NCI-H1436 (cell line): ENCODE results near the gene LRR1.
A peak's percentile ranks its signal among the peaks of the same experiment; 100 is the strongest.
"Not testable (repeated sequence)": the region's sequence is repeated elsewhere in the genome, so short reads cannot be mapped to it uniquely, and the experiment has no call there.

Experiments used
- DNase-seq: peaks from one replicate; lab custom pipeline; 2025; lab: John Stamatoyannopoulos, UW

The LRR1 gene, protein sequence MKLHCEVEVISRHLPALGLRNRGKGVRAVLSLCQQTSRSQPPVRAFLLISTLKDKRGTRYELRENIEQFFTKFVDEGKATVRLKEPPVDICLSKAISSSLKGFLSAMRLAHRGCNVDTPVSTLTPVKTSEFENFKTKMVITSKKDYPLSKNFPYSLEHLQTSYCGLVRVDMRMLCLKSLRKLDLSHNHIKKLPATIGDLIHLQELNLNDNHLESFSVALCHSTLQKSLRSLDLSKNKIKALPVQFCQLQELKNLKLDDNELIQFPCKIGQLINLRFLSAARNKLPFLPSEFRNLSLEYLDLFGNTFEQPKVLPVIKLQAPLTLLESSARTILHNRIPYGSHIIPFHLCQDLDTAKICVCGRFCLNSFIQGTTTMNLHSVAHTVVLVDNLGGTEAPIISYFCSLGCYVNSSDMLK

DNA sequence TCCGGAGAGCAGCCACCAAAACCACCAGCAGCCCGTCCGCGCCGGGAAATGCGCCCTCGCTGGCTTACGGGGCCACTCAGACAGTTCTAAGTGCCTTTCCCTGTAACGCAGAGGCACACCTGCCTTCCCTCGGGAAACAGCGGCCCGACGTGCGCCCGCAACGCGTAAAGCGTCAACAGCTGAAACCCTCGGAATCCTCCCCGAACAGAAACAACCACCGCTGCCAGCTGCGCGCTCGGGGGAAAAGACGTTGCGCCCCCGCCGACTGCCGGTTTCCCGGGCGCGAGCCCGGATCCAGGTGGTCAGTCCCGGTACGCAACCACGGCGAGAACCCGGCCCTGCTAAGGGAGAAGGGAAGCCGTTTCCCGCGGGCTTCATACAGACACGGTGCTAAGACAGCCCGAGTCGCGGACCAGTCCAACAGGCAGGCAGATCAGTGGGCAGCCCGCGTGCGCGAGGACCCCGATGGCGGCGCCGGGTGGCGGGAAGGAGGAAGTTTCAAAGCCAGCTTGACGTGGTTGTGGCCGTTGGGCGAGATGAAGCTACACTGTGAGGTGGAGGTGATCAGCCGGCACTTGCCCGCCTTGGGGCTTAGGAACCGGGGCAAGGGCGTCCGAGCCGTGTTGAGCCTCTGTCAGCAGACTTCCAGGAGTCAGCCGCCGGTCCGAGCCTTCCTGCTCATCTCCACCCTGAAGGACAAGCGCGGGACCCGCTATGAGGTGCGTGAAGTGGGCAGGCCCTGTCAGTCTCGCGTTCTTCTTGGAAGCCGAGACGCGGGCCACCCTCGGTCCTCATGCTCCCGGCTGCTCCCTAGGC, at the start of gene LRR1:
Gene LRR1, plus strand, starts transcription at position 456 of the 816 bp plus-strand sequence. Its CDS starts 81 bp downstream, at position 537.
- DNase-seq, result peak; percentile 73

DNA sequence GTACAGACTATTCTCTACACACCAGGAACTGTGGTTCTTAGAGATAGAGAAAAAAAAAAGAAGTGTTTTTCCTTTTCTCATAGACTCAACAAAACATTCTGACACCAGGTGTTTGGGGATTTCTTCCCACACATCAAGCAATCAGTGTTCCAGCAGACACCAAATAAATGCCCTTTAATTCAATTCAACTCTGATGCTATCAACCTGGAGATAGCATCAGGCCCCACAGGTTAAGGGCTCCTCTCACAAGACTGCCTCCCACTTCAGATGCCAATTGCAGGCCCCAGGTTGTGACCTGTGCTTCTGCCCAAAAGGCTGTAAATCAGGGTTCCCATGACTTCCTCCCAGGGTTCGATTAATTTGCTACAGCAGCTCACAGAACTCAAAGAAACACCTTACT, 49.3 kb upstream of the LRR1 start:
- no peak for DNase-seq

DNA sequence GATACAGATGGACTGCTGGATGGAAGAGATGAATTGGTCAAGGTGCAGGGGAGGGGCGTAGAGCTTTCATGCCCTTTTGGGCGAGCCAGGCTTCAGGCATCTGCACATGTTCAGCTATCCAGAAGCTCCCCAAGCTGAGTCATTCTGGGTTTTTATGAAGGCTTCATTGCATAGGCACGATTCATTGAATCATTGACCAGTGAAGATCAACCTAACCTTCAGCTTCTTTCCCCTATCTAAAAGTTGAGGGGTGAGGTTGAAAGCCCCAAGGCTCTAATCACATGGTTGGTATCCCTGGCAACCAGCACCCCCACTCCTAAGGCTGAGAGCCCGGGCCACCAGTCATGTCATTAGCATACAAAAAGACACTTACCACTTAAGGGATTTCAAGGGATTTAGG, 48.9 kb upstream of the LRR1 start:
- DNase-seq, result no peak

DNA sequence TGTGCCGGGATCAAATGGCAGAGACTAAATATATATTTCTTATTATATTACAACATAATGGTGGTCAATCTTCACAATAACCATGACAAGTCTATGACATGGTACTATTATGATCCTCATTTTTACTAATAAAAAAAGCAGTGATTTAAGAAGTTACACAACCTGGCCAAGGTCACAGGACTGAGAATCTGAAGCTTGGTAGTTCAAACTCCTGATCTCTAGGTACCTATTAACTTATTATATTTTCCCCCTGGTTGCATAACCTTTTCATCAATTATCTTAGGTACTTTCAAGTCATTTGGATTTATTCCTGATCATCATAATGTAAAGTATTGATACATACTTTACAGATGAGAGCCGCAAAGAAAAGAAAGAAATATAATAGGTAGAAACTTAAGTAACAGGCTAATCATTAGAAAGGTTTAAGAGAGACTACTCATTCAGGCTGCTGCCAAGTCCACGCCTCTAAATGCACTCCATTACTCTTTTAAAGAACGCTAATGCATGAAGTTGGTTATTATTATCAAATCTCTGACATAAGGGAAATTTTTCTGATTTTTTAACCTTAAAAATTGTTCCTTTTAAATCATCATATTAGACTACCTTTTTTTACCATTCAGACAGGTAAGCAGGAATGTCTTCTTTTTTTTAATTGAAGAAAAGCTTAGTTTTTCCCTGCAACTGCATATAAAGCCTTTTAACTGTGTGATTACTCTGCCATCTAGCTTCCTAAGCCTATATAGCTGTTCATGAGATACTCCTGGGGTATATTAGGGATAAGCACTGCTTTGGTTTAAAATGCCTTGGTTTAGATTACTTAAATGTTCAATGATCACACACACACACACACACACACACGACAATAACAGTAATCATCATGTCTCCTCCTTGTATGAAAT, 48.2 kb upstream of the LRR1 start:
- DNase-seq, result no peak

DNA sequence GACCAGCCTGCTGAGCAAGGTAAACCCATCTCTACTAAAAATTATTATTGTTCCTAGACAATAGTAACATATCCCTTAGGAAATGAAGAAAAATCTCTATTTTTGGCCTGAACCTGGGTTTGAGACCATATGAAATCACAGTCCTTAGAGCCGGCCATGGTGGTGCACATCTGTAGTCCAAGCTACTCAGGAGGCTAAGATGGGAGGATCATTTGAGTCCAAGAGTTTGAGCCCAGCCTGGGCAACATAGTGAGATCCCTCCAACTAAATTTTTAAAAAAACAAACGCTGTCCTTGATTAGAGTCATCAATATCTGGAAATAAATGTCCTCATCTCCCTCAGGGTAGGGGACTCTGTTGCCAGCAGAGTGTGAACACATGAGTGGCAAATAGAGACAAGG, 47.2 kb upstream of the LRR1 start:
- DNase-seq, result no peak

DNA sequence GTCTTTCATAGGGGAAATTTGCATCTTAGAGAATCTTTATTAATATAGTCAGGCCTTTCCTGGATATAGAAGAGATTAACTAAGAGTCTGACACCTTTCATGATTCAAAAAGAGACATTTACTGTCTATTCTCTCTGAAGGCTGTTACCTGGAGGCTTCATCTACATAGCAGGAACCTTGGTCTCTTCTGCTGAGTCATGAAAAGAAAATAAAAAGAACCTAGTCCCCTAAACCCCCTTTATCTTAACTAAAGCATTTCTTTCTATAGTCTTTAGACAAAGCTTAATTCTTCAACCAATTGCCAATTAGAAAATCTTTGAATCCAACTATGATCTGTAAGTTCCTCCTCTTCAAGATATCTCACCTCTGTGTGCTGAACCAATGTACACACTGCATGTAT, 45.6 kb upstream of the LRR1 start:
- DNase-seq, result no peak

DNA sequence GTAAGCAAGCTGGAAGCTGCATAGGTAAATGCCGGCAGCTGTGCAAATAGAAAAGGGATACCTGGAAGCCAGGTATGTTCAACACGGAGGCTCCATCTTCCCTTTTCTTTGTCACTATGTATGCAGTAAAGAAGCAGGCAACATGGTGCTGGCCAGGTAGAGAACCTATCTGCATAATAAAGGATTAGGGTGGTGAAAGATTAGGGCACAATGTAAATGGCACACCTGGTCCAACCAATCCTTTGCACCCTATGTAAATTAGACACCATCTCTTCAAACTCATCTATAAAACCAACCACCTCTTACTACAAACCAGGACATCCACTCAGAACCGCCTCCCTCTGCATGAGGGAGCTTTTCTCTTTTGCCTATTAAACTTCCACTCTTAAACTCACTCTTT, 44.8 kb upstream of the LRR1 start:
- DNase-seq, result no peak

DNA sequence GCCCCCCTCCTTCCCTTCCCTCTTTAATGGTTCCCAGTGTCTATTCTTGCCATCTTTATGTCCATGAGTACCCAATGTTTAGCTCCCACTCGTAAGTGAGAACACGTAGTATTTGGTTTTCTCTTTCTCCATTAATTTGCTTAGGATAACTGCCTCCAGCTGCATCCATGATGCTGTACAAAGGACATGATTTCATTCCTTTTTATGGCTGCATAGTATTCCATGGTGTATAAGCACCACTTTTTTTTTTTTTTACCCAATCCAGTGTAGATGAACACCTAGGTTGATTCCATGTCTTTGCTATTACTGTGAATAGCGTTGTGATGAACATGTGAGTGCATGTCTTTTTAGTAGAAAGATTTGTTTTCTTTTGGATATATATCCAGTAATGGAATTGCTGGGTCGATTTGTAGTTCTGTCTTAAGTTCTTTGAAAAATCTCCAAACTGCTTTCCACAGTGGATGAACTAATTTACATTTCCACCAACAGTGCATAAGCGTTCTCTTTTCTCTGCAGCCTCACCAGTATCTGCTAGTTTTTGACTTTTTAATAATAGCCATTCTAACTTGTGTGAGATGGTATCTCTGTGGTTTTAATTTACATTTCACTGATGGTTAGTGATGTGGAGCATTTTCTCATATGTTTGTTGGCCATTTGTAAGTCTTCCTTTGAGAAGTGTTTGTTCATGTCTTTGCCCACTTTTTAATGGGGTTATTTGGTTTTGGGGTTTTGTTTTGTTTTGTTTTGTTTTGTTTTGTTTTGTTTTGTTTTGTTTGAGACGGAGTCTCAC, 38.6 kb upstream of the LRR1 start:
- no peak for DNase-seq

DNA sequence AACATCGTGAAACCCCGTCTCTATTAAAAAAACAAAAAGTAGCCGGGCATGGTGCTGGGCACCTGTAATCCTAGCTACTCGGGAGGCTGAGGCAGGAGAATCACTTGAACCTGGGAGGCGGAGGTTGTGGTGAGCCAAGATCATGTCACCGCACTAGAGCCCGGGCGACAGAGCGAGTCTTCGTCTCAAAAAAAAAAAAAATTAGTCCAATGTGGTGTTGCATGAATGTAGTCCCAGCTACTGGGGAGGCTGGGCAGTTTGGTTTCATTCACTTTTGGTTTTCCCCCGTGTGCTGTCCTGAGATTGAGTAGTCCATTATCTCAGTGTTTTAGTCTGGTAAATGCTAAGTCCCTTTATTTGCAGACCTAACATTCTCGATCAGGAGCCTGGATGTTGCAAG, 32.0 kb upstream of the LRR1 start:
- DNase-seq, result no peak

DNA sequence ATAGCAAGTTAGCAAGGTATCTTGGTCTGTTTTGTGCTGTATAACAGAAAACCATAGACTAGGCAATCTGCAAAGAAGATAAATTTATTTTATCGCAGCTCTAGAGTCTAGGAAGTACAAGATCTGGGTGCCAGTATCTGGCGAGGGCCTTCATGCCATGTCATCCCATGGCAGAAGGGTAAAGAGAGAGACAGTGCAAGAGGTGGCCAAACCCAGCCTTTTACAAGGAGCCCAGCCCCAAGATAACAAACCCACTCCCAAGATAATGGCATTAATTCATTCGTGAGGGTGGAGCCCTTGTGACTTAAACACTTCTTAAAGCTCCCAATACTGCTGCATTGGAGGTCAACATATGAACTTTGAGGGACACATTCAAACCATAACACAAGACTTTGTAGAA, 29.5 kb upstream of the LRR1 start:
- no peak for DNase-seq

DNA sequence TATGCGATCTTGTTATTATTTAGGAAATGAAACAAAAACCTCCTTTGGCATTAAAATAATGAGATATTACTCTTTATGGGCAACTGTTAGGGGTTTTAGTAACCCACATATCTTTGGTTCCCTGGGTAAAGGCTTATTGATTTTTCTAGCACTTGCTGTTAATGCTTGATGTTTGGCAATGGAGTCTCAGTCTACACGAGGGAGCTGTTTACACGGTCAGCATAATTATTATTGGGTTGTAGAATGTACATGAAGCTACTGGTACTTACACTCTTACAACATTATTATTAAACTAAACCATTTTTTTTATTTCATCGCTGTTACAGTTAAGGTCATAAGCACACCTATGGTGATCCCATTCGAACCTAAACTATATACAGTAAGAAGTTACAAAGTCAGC, 24.7 kb upstream of the LRR1 start:
- no peak for DNase-seq

DNA sequence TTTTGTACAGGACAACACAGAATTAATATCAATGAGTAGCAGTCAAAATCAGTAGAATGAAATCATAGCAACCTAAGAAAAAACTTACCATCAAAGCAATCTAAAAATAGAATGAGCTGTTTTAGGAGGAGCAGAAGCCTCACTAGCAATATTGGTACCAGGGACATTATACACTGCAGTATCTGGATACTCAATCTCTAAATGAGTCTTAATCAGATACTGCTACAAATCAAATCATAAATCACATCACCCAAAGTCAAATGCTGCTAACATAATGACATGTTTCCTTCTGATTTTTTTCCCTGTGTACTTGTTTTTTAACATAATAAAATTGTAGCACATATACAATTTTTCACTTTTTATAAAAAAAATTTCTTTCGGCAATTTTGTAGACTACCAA, 20.6 kb upstream of the LRR1 start:
- DNase-seq, result no peak

DNA sequence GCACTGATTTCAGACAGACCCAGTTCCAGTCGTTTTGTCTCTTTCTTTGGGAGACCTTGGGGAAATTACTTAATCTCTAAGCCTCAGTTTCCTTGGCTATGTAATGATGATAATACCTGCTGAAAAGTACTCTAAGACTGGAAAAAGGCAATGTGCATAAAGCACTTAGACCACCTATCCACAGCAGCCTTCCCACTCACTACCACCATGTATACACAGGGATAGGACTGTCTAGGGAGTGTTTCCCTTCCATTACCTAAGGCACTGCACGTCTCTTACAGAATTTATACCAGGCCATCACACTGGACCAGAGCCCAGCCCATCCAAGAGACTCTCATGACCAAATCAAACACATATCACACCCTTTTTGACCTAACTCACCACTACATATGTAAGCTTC, 18.9 kb upstream of the LRR1 start:
- DNase-seq, result no peak

DNA sequence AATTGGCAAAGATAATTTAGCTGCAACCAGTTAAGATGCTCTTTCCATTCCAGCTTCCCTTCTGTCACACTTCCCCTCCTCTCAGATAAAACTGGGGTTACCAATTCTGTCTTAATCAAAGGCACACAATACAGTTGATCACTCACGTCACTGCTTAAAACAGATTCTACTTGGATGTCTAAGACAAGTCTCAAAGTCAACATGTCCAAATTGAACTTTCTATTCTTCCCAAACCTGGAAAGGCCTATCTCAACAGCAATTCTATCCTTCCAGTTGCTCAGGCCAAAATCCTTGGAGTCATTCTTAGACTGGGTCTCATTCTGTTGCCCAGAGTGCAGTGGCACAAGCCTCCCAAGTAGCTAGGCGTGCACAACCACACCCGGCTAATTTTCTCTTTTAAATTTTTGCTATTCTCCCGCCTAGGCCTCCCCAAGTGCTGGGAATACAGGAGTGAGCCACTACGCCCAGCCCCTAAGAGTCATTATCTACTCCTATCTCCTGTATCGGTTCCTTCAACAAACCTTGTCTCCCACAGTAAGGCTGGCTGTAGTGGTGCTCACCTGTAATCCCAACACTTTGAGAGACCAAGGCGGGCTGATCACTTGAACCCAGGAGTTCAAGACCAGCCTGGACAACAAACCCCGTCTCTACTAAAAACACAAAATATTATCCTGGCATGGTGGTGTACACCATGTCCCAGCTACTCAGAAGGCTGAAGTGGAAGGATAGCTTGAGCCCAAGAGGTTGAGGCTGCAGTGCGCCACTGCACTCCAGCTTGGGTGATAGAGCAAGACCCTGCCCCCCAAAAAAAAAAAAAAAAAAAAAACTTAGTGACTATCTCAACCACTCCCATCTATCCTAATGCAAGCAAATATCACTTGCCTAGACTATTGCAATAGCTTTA, 17.3 kb upstream of the LRR1 start:
- no peak for DNase-seq

DNA sequence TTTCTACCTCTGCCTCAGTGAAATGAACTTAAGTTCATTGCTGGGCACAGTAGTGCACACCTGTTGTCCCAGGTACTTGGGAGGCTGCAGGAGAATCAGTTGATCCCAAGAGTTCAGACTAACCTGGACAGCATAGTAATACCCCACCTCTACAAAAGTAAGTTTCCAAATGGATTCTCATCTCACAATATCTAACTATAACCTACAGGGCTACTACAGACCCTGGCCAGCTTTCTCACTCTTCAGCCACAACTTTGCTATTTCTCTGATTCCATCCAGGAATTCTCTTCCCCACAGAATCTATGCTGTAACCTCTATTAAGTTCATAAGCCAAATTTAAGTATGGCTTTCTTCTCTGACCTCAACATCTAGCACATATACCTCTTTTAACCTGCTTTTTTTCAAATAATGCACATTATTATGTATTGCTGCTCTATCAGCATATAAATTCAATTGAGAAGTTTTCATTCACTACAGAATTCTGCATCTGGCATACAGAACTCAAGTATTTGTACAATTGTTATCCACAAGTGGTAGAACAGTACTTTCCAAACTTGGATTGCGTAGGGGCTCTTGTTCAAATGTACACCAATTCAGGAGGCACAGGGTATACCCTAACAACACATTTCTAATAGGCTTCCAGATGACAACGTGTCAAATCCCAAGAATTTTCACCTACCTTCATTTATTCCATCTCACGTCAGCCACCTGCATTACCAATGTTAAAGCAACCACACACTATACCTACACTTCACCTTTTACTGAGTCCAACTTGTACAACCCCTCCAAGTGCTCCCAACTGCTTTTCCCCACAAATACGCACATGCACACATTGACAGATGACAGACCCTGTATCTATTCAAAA, 16.4 kb upstream of the LRR1 start:
- DNase-seq, result no peak

DNA sequence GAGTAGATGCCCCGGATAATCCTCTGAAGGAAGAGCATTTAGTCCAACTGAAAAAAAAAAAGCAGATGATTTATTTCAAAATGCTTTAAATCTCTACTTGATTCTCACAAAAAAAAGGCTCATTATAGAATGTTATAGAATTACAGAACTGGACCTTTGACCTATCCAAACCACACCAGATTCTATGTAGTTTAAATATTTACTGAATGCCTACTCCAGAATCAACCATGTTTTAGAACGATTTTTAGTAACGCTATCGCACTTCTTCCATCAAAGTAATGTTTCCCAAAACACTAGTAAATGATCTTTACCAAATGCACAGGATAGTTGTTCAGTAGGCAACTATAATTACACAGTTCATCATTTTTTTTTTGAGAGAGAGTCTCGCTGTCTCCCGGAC, 15.1 kb upstream of the LRR1 start:
- no peak for DNase-seq

DNA sequence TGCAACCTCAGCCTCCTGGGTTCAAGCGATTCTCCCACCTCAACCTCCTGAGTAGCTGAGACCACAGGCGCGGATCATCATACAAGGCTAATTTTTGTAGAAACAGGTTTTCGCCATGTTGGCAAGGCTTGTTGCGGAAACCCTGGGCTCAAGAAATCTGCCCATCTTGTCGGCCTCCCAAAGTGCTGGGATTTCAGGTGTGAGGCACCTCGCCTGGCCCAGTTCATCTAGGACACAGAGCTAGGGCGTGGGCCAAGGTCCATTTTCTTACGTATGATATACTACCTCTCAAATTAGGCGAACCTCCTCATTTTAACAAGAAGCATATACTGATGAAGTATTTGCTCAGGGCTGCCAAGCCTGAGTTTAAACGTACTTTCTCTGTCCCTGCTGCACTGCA, 14.7 kb upstream of the LRR1 start:
- no peak for DNase-seq

DNA sequence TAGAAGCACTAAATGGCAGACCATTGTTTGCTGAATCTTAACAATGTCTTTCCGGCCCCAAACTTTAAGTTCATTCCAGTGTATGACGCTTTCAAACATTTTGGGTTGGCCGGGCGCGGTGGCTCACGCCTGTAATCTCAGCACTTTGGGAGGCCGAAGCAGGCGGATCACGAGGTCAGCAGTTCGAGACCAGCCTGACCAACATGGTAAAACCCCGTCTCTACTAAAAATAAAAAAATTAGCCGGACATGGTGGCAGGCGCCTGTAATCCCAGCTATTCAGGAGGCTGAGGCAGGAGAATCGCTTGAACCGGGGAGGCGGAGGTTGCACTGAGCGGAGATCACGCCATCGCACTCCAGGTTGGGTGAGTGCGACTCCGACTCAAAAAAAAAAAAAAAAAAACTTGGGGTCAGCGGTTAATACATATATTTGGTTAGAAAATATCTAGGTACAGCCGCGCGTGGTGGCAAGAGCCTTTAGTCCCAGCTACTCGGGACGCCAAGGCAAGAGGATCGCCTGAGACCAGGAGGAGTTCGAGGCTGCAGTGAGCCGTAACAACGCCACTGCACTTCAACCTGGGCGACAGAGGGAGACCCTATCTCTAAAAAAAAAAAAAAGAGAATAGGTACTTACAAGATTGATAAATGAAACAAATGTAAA, 13.6 kb upstream of the LRR1 start:
- DNase-seq, result not testable (repeated sequence)
